GM18867 (cell line): Measurements from ENCODE around the gene B4GALT6.

Experiments used
- ATAC-seq: cut with Tn5 transposase; IDR thresholded peaks from one replicate; pipeline ENCODE4 v1.9.1; 2021; ENCODE audit warnings: mild to moderate bottlenecking, moderate library complexity; ENCODE audit not compliant: unreplicated experiment

Gene B4GALT6

GRCh38 chr18:31660763-31661162 lies 23.6 kb downstream of the B4GALT6 start:
- no peak for ATAC-seq

- ATAC-seq = no peak
These were observed 24.7 kb downstream of the B4GALT6 start for GRCh38 chr18:31659576-31660177.

GRCh38 chr18:31658670-31659575 lies 25.5 kb downstream of the B4GALT6 start:
- ATAC-seq = peak; percentile 79

GRCh38 chr18:31657823-31658669 lies 26.3 kb downstream of the B4GALT6 start:
- ATAC-seq = peak; percentile 74

GRCh38 chr18:31656754-31657153 lies 27.6 kb downstream of the B4GALT6 start:
- ATAC-seq = no peak

GRCh38 chr18:31655354-31655753 lies 29.0 kb downstream of the B4GALT6 start:
- ATAC-seq = no peak

- ATAC-seq = no peak
These were observed 31.5 kb downstream of the B4GALT6 start for GRCh38 chr18:31652877-31653276.

GRCh38 chr18:31652357-31652756 lies 32.0 kb downstream of the B4GALT6 start:
- no peak for ATAC-seq

GRCh38 chr18:31651369-31651768 lies 33.0 kb downstream of the B4GALT6 start:
- no peak for ATAC-seq

GRCh38 chr18:31649978-31650719 lies 34.2 kb downstream of the B4GALT6 start:
- ATAC-seq = peak; percentile 80

GRCh38 chr18:31649449-31649848 lies 34.9 kb downstream of the B4GALT6 start:
- ATAC-seq = no peak

- peak; percentile 63 for ATAC-seq
These were observed 35.4 kb downstream of the B4GALT6 start for GRCh38 chr18:31648966-31649429.

GRCh38 chr18:31648458-31648857 lies 35.9 kb downstream of the B4GALT6 start:
- ATAC-seq = no peak

GRCh38 chr18:31647127-31647753 lies 37.1 kb downstream of the B4GALT6 start:
- no peak for ATAC-seq

- no peak for ATAC-seq
These were observed 37.9 kb downstream of the B4GALT6 start for GRCh38 chr18:31646332-31647126.

GRCh38 chr18:31645411-31645810 lies 39.0 kb downstream of the B4GALT6 start:
- no peak for ATAC-seq

GRCh38 chr18:31643003-31643402 lies 41.4 kb downstream of the B4GALT6 start:
- no peak for ATAC-seq

- ATAC-seq = no peak
These were observed 46.9 kb downstream of the B4GALT6 start for GRCh38 chr18:31637445-31637844.

- ATAC-seq = no peak
These were observed 48.0 kb downstream of the B4GALT6 start for GRCh38 chr18:31636387-31636786.
